BJ (cell line): Measurements from ENCODE around the gene FAM149B1. TPM values are rescaled to one million over a fixed set of nuclear protein-coding genes. Genes with fewer than 3 reads are reported as not detected.
"Not testable (repeated sequence)": the region's sequence is repeated elsewhere in the genome, so short reads cannot be mapped to it uniquely, and the experiment has no call there.

Experiments used
- CTCF ChIA-PET: fragments of 350-600 bp; formaldehyde crosslinking; extraction: SDS; loops from one replicate; lab custom pipeline; 2021; ENCODE audit warnings: antibody characterized with exemption, inconsistent platforms; lab: Yijun Ruan, JAX
- POLR2A ChIA-PET: fragments of 300-600 bp; sonication (Branson Sonifier 250); formaldehyde crosslinking; extraction: SDS; loops from one replicate; lab custom pipeline; 2021; ENCODE audit warnings: antibody characterized with exemption; lab: Charles Lee
- DNase-seq: peaks from one replicate; pipeline ENCODE4 v3.0.0-alpha.2; 2011; ENCODE audit warnings: low read depth
- H3K27me3 ChIP-seq: 2 replicates; pipeline ENCODE4 v1.6.0; 2011; ENCODE audit warnings: low read length; ENCODE audit not compliant: control insufficient read depth, insufficient read depth
- H3K36me3 ChIP-seq: 2 replicates; pipeline ENCODE4 v1.5.1; 2011; ENCODE audit warnings: low read length; ENCODE audit not compliant: control insufficient read depth, insufficient read depth
- H3K4me3 ChIP-seq: 2 replicates; pipeline ENCODE4 v1.5.1; 2011; ENCODE audit warnings: low read depth, mild to moderate bottlenecking, control low read depth, low read length
- CTCF ChIP-seq: IDR thresholded peaks from 2 replicates; pipeline ENCODE4 v1.5.1; 2011; ENCODE audit warnings: low read depth, mild to moderate bottlenecking, control low read depth, inconsistent platforms, low read length, moderate library complexity; ENCODE audit not compliant: insufficient read depth
- polyA plus RNA-seq: library from polyadenylated mRNA; depleted of rRNA; stranded (reverse); fragments of >200 nt; gene quantifications from 2 replicates; pipeline ENCODE4 v1.2.3, GENCODE V29; 2011

Gene FAM149B1
- polyA plus RNA-seq, 1 experiment, result 33.0 TPM

DNA sequence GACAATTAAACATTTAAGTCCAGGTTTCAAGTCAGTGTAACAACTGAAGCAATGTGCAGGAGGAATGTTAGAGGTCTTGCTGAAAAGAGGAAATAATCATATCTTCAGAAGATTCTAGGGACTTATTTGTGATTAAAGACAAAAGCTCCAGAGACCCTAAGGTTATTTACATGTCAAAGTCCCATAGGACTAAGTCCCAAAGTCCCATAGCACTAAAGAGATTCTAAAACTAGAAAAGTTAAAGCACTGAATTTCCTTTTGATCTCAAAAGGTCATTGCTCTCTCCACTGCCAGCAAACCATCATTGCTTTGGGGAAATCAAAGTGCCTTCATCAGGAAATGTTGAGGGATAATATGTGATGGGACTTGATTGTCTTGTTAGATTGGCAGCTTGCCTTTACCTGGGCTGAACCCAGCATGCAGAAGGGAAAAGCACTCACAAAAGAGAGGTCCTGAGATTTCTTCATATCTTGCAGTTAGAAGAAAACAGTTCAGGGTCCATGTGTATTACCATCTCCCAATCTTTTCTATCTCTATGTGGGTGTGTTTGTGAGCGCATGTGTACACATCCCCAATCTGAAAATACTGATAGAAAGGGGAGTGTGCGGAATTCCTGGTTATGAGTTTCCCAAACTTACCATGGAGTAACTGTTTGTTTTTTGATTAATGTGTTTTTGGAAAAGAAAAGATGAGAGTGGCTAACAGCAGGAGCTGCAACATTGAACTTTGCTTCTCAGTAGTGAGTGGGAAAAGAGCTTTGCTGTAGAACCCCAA lies 35.8 kb upstream of the FAM149B1 start:
- H3K36me3 ChIP-seq, result peaks cover 4% of the 10 kb centered on the region
- DNase-seq, result no peak
- ChIA-PET POLR2A (no interaction called here), CTCF (no interaction called here)
- H3K27me3 ChIP-seq, result no peaks in the 10 kb centered on the region
- no peak for TF ChIP-seq CTCF
- no peak overlapping the region for H3K4me3 ChIP-seq

DNA sequence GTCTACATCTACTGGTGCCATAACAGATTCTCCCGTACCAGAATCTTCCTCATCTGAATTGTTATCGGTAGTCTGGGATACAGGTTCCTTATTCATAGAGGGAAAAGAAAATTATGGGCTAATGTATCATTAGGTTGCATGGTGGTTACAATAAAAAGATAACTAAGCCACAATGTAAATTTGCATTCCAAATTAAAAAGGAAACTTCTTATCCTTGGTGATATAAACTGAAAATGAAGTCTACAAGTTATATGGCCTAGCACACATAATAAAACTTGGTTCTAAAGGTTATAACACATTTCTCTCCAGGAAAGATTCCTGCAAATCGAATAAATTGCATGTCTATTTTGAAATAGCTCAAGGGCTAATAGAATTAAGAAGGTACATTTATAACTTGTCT lies 33.2 kb upstream of the FAM149B1 start:
- POLR2A ChIA-PET, result no interaction called here
- peaks cover 8% of the 10 kb centered on the region for H3K36me3 ChIP-seq
- H3K4me3 ChIP-seq, result no peak overlapping the region
- no peak for TF ChIP-seq CTCF
- H3K27me3 ChIP-seq, result no peaks in the 10 kb centered on the region
- CTCF ChIA-PET, result no interaction called here
- DNase-seq, result no peak

- CTCF ChIA-PET, result interaction anchor here (1.1 to 1.2 kb wide), 2 partner anchors 10 to 22 kb away, joined by 3 read pairs; no protein-coding TSS in a partner anchor
- DNase-seq, result no peak
- POLR2A ChIA-PET, result no interaction called here
- TF ChIP-seq CTCF, result no peak
- Histone ChIP-seq H3K36me3 (peaks cover 8% of the 10 kb centered on the region), H3K4me3 (no peak overlapping the region), H3K27me3 (no peaks in the 10 kb centered on the region)
Measured at GRCh38 chr10:73136627-73137026, 31.3 kb upstream of the FAM149B1 start.

- peaks cover 6% of the 10 kb centered on the region for H3K36me3 ChIP-seq
- H3K4me3 ChIP-seq, result no peak overlapping the region
- TF ChIP-seq CTCF, result no peak
- no peak for DNase-seq
- ChIA-PET POLR2A (no interaction called here), CTCF (interaction anchor here (0.6 to 2.4 kb wide), 2 partner anchors 19 to 1753 kb away, joined by 3 to 10 read pairs; no protein-coding TSS in a partner anchor)
- no peaks in the 10 kb centered on the region for H3K27me3 ChIP-seq
Measured at GRCh38 chr10:73139251-73139650, 28.7 kb upstream of the FAM149B1 start.

DNA sequence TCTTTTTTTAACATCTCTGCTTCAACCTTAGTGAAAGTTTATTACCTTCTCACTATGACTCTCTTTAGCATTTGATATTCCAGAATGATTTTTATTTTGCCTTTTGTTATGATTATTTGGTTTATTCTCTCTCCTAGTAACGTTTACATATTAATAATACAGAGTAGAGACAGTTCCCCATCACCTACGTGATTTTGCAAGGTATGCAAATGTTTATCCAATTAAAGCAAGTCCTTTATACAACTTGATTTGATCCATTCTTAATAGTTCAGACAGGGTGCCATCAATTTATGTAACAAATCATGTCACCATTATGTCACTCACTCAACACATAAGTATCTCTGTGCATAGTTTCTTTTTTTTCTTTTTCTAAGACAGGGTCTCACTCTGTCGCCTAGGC lies 26.3 kb upstream of the FAM149B1 start:
- Histone ChIP-seq H3K4me3 (no peak overlapping the region), H3K36me3 (peaks cover 8% of the 10 kb centered on the region), H3K27me3 (no peaks in the 10 kb centered on the region)
- no peak for TF ChIP-seq CTCF
- CTCF ChIA-PET, result no interaction called here
- DNase-seq, result no peak
- POLR2A ChIA-PET, result no interaction called here

GRCh38 chr10:73150633-73151413 lies 17.1 kb upstream of the FAM149B1 start:
- CTCF ChIA-PET, H3K4me3 ChIP-seq, DNase-seq, POLR2A ChIA-PET, H3K27me3 ChIP-seq, H3K36me3 ChIP-seq: not testable (repeated sequence)
